GM23248 (cell line): ENCODE results near the gene WDR7. TPM values are rescaled to one million over a fixed set of nuclear protein-coding genes. Genes with fewer than 3 reads are reported as not detected.

Experiments
- DNase-seq: peaks from one replicate; pipeline ENCODE4 v3.0.0-alpha.2; 2015
- H2AFZ ChIP-seq: fragments of 200-600 bp; sonication (generic); 2 replicates; pipeline ENCODE4 v1.6.1; 2016; ENCODE audit warnings: antibody characterized with exemption
- H3F3A ChIP-seq: fragments of 200-600 bp; sonication (generic); 2 replicates; pipeline ENCODE4 v1.6.1; 2016; ENCODE audit warnings: mild to moderate bottlenecking, antibody characterized with exemption, mixed run types; ENCODE audit not compliant: insufficient read depth
- H3K27ac ChIP-seq: fragments of 200-600 bp; sonication (generic); 2 replicates; pipeline ENCODE4 v1.5.1; 2016; ENCODE audit warnings: mild to moderate bottlenecking
- H3K27me3 ChIP-seq: fragments of 200-600 bp; sonication (generic); replicated peaks from 2 replicates; pipeline ENCODE4 v1.6.1; 2016; ENCODE audit warnings: mild to moderate bottlenecking; ENCODE audit not compliant: insufficient read depth
- H3K36me3 ChIP-seq: fragments of 200-600 bp; sonication (generic); 2 replicates; pipeline ENCODE4 v1.6.1; 2016; ENCODE audit warnings: low read depth, mild to moderate bottlenecking
- H3K4me1 ChIP-seq: fragments of 200-600 bp; sonication (generic); 2 replicates; pipeline ENCODE4 v1.6.1; 2016; ENCODE audit warnings: mild to moderate bottlenecking; ENCODE audit not compliant: insufficient read depth
- H3K4me2 ChIP-seq: fragments of 200-600 bp; sonication (generic); one replicate; pipeline ENCODE4 v1.6.1; 2016; ENCODE audit warnings: mild to moderate bottlenecking; ENCODE audit not compliant: unreplicated experiment
- H3K4me3 ChIP-seq: fragments of 200-600 bp; sonication (generic); 2 replicates; pipeline ENCODE4 v1.5.1; 2016; ENCODE audit warnings: mild to moderate bottlenecking
- H3K79me2 ChIP-seq: fragments of 200-600 bp; sonication (generic); 2 replicates; pipeline ENCODE4 v1.6.1; 2016; ENCODE audit warnings: mild to moderate bottlenecking; ENCODE audit not compliant: insufficient read depth
- H3K9ac ChIP-seq: fragments of 200-600 bp; sonication (generic); 2 replicates; pipeline ENCODE4 v1.6.1; 2016; ENCODE audit warnings: mild to moderate bottlenecking
- H3K9me2 ChIP-seq: fragments of 200-600 bp; sonication (generic); 2 replicates; pipeline ENCODE4 v1.6.1; 2016; ENCODE audit warnings: mixed run types, mild to moderate bottlenecking, moderate library complexity; ENCODE audit not compliant: insufficient read depth
- H3K9me3 ChIP-seq: fragments of 200-600 bp; sonication (generic); one replicate; pipeline ENCODE4 v1.6.1; 2017; ENCODE audit warnings: low read depth
- H4K20me1 ChIP-seq: fragments of 200-600 bp; sonication (generic); 2 replicates; pipeline ENCODE4 v1.6.0; 2016; ENCODE audit not compliant: insufficient read depth
- EZH2 ChIP-seq: fragments of 200-600 bp; sonication (generic); IDR thresholded peaks from 2 replicates; pipeline ENCODE4 v1.6.1; 2018; ENCODE audit warnings: antibody characterized with exemption, mild to moderate bottlenecking; ENCODE audit not compliant: insufficient read depth, poor library complexity, severe bottlenecking
- EZH2phosphoT487 ChIP-seq: fragments of 200-600 bp; sonication (generic); IDR thresholded peaks from 2 replicates; pipeline ENCODE4 v1.6.1; 2018; ENCODE audit warnings: antibody characterized with exemption, moderate library complexity, mild to moderate bottlenecking, low read depth; ENCODE audit not compliant: insufficient read depth
- WGBS, 2 experiments: methylation state at CpG; one replicate each; pipeline ENCODE4 v1.1.6; 2015 to 2017; ENCODE audit warnings: low lambda C conversion rate in 2 of 2, low coverage in 1 of 2; ENCODE audit errors: missing lambda C conversion rate in 2 of 2; 5-methylcytosine and 5-hydroxymethylcytosine counted together
- in situ Hi-C: fragments of 300-500 bp; cut with MboI; formaldehyde crosslinking; loops from 2 replicates; pipeline ENCODE4 v1.15.0; 2020
- polyA plus RNA-seq: library from polyadenylated mRNA; unstranded; fragments of >200 nt; fragmentation: Nextera tagmentation; extraction: Ambion mirVana; gene quantifications from 2 replicates; pipeline ENCODE4 v1.2.1, GENCODE V29; 2016
- total RNA-seq: library from RNA; depleted of rRNA; stranded (reverse); fragments of >200 nt; shearing (Covaris generic); gene quantifications from 2 replicates; pipeline ENCODE4 v1.2.3, GENCODE V29; 2014

WDR7 gene
- total and polyA plus RNA-seq, 2 experiments from 2014 or later = 6.7 to 8.3 TPM

DNA sequence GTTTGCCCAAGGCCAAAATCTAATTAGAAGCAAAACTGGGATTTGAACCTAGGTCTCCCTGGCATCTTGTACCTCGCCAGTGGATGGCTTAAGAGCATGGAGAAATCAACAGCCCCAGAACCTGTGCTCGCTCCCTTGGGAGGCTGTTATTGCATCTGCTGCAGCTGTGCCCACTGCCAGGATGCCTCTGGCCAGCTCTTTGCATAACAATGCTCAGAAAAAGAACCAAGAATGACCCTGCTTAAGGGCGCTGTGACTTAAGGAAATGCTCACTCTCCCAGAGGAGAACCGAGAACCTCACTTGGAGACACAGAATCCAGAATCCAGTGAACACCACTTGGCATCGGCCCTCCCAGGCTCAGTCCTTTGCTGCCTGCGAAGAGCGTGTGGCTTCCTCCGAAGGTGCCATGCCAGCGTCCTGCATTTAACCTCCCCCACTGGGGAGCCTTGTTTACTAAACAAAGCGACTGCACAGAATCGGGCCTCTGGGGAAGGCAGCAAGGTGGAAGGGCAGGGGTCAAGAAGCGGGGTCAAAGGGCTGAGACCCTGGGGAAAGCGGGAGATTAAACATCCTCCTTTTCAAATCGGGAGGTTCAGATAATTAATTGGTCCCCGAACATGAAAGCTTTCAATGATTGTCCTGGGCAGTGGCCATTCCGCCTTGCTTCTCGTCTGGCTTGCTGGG, 424.7 kb downstream of the WDR7 start:
- no peak overlapping the region for H3K4me2 ChIP-seq
- H3F3A ChIP-seq = no peaks in the 10 kb centered on the region
- no peaks in the 10 kb centered on the region for H3K9me2 ChIP-seq
- H3K4me1 ChIP-seq = no peaks in the 10 kb centered on the region
- 35 to 36% methylated on average over 17 of the region's 17 CpGs for WGBS, 2 experiments
- H3K9ac ChIP-seq = no peak overlapping the region
- H3K27ac ChIP-seq = no peak overlapping the region
- no peaks in the 10 kb centered on the region for H3K79me2 ChIP-seq
- H2AFZ ChIP-seq = no peak overlapping the region
- DNase-seq = no peak
- TF ChIP-seq EZH2 = no peak
- TF ChIP-seq EZH2phosphoT487 = no peak
- no peaks in the 10 kb centered on the region for H3K9me3 ChIP-seq
- H3K4me3 ChIP-seq = no peak overlapping the region
- in situ Hi-C loops = no loop called here
- H4K20me1 ChIP-seq = no peaks in the 10 kb centered on the region
- no peaks in the 10 kb centered on the region for H3K27me3 ChIP-seq
- H3K36me3 ChIP-seq = no peaks in the 10 kb centered on the region

DNA sequence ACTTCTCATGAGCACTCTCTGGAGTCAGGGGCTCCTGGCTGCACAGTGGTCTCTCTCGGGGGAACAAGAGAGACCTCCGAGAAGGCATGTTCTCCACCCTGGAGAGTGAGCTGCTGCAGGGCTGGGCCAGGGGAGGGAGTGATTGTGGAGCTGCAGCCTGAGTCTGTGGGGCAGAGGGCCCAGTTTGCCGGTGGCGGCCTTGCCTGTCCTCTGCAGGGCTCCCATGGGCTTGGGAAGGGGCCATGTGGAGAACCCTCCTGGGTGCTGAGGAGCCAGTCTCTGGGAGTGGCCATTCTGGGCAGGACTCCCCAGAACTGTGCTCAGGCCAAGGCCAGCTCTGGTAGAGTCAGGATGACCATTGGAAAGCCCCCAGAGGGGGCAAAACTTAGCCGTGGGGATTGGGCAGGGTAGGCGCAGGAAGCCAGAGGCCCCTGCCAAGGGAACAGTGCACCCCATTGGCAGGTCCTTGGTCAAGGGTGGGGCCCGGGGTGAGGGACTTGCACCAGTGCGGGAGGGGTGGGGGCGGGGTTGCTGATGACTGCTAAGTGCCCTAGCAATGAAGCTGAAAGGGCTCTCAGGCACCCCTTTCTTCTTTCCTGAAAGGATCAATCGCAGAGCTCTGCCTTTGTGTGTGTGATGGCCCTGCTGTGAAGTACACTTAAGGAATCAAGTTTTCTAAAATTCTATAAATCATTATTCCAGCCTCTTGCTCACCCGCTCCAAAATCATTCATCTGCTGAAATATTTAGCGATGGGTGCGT, 426.0 kb downstream of the WDR7 start:
- Histone ChIP-seq H3K79me2 (no peaks in the 10 kb centered on the region), H3K4me1 (no peaks in the 10 kb centered on the region), H3K9ac (no peak overlapping the region), H3K27me3 (no peaks in the 10 kb centered on the region), H3K4me2 (no peak overlapping the region), H3K9me3 (no peaks in the 10 kb centered on the region), H3K36me3 (no peaks in the 10 kb centered on the region), H3K9me2 (no peaks in the 10 kb centered on the region), H3F3A (no peaks in the 10 kb centered on the region), H3K4me3 (no peak overlapping the region), H2AFZ (no peak overlapping the region), H3K27ac (no peak overlapping the region), H4K20me1 (no peaks in the 10 kb centered on the region)
- TF ChIP-seq EZH2phosphoT487 (no peak), EZH2 (no peak)
- DNase-seq = no peak
- 38 to 41% methylated on average over 12 to 13 of the region's 13 CpGs for WGBS, 2 experiments
- in situ Hi-C loops = no loop called here

DNA sequence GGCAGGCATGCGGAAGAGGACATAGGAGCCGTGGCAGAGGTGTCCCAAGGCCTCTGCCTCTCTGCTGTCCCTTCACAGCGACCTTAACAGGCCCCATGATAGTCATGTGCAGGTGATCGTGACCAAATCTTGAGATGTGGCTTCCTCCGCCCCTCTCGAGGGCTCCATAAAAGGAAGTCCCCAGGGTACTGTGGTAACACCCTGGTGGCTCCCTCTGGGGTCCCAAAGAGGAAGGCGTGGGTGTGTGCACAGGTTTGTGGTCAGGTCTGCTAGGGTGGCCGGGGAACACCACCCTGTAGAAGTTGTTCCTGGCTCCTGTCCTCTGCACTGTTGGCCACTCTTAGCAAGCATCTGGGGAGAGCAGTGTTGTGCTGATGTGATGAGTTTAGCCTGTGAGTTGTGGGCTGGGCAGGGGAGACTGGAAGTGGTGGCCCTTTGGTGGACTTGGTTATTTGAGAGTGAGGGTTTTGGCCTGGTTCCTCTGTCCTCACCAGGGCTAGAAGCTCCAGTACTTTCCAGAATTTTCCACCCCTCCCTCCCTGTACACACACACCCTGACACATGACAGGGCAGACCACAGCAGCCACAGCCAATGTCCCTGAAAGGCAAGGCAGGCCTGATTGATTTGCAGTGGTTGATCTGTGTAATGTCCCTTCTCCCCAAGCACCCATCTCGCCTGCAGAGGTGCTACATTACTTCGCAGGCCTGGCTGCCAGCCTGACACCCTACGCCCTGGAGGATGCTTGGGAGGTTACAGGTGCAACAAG, 426.8 kb downstream of the WDR7 start:
- no peak overlapping the region for H3K9ac ChIP-seq
- H4K20me1 ChIP-seq = no peaks in the 10 kb centered on the region
- no peak overlapping the region for H3K4me3 ChIP-seq
- H3K36me3 ChIP-seq = no peaks in the 10 kb centered on the region
- no peaks in the 10 kb centered on the region for H3K4me1 ChIP-seq
- WGBS, 2 experiments = 47 to 50% methylated on average over 11 of the region's 11 CpGs
- no peaks in the 10 kb centered on the region for H3K27me3 ChIP-seq
- in situ Hi-C loops = no loop called here
- TF ChIP-seq EZH2 (no peak), EZH2phosphoT487 (no peak)
- no peaks in the 10 kb centered on the region for H3K9me2 ChIP-seq
- no peaks in the 10 kb centered on the region for H3K9me3 ChIP-seq
- no peaks in the 10 kb centered on the region for H3F3A ChIP-seq
- no peaks in the 10 kb centered on the region for H3K79me2 ChIP-seq
- H3K4me2 ChIP-seq = no peak overlapping the region
- H3K27ac ChIP-seq = no peak overlapping the region
- DNase-seq = no peak
- H2AFZ ChIP-seq = no peak overlapping the region

DNA sequence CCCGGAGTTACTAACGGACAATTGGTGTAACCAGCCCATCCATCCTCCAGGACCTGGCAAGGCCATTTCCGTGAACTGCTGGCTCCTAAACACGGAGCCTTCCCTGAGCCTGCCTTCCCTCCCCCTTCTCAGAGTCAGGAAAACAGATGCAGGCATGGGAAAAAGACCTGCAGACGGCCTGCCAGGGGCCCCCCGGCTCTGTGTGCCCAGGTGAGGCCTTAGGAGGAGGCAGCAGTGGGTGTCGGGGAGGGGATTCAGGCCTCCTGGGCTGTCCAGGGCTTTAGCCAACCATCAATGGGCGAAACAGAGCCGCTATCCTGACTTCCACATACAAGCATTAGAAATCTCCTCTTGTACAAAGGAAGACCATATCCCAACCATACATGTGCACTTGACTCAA, 427.5 kb downstream of the WDR7 start:
- 41 to 43% methylated on average over 9 of the region's 9 CpGs for WGBS, 2 experiments
- no peaks in the 10 kb centered on the region for H3F3A ChIP-seq
- no peak overlapping the region for H3K9ac ChIP-seq
- no peaks in the 10 kb centered on the region for H3K4me1 ChIP-seq
- no peak overlapping the region for H2AFZ ChIP-seq
- no peaks in the 10 kb centered on the region for H4K20me1 ChIP-seq
- H3K4me2 ChIP-seq = no peak overlapping the region
- no peak overlapping the region for H3K27ac ChIP-seq
- H3K36me3 ChIP-seq = no peaks in the 10 kb centered on the region
- H3K4me3 ChIP-seq = no peak overlapping the region
- H3K79me2 ChIP-seq = no peaks in the 10 kb centered on the region
- no peaks in the 10 kb centered on the region for H3K9me2 ChIP-seq
- no peak for DNase-seq
- in situ Hi-C loops = no loop called here
- TF ChIP-seq EZH2phosphoT487 (no peak), EZH2 (no peak)
- no peaks in the 10 kb centered on the region for H3K9me3 ChIP-seq
- no peaks in the 10 kb centered on the region for H3K27me3 ChIP-seq
